Measurements from ENCODE around the gene TAF1D.
"Not testable (repeated sequence)": the region's sequence is repeated elsewhere in the genome, so short reads cannot be mapped to it uniquely, and the experiment has no call there.

The TAF1D gene

GRCh38 chr11:93761910-93762309 is 20.6 kb upstream of the TAF1D start:
- DNase-seq (ENCODE audit: low read depth), result no peak
- TF ChIP-seq CTCF (IDR thresholded peaks at IDR 0.05; ENCODE audit: low read depth, low read length, missing control alignments), result no peak
- H3K4me3 ChIP-seq (ENCODE audit: low read depth, low read length), result no peak overlapping the region

- H3K4me3 ChIP-seq (ENCODE audit: low read depth, low read length); DNase-seq (ENCODE audit: low read depth): not testable (repeated sequence)
Observed at GRCh38 chr11:93759123-93759522, 17.8 kb upstream of the TAF1D start.

- DNase-seq (ENCODE audit: low read depth), result no peak
- TF ChIP-seq CTCF (IDR thresholded peaks at IDR 0.05; ENCODE audit: low read depth, low read length, missing control alignments), result no peak
- H3K4me3 ChIP-seq (ENCODE audit: low read depth, low read length), result no peak overlapping the region
Observed at GRCh38 chr11:93757924-93758865, 16.9 kb upstream of the TAF1D start.

GRCh38 chr11:93757301-93757700 is 16.0 kb upstream of the TAF1D start:
- no peak overlapping the region for H3K4me3 ChIP-seq (ENCODE audit: low read depth, low read length)
- DNase-seq (ENCODE audit: low read depth), result no peak
- no peak for TF ChIP-seq CTCF (IDR thresholded peaks at IDR 0.05; ENCODE audit: low read depth, low read length, missing control alignments)

GRCh38 chr11:93756748-93757147 is 15.5 kb upstream of the TAF1D start:
- no peak overlapping the region for H3K4me3 ChIP-seq (ENCODE audit: low read depth, low read length)
- no peak for DNase-seq (ENCODE audit: low read depth)
- TF ChIP-seq CTCF (IDR thresholded peaks at IDR 0.05; ENCODE audit: low read depth, low read length, missing control alignments), result no peak

GRCh38 chr11:93753241-93753640 is 11.9 kb upstream of the TAF1D start:
- no peak overlapping the region for H3K4me3 ChIP-seq (ENCODE audit: low read depth, low read length)
- TF ChIP-seq CTCF (IDR thresholded peaks at IDR 0.05; ENCODE audit: low read depth, low read length, missing control alignments), result no peak
- no peak for DNase-seq (ENCODE audit: low read depth)

GRCh38 chr11:93751001-93751400 is 9.7 kb upstream of the TAF1D start:
- no peak overlapping the region for H3K4me3 ChIP-seq (ENCODE audit: low read depth, low read length)
- TF ChIP-seq CTCF (IDR thresholded peaks at IDR 0.05; ENCODE audit: low read depth, low read length, missing control alignments), result no peak
- no peak for DNase-seq (ENCODE audit: low read depth)
